HCT116 (cell line): ENCODE results near the gene TAS2R41. TPM values are rescaled to one million over a fixed set of nuclear protein-coding genes. Genes with fewer than 3 reads are reported as not detected.

Experiments used
- ATAC-seq: fragments of 200-7000 bp; cut with Tn5 transposase; 2 replicates; pipeline ENCODE4 v1.9.1; 2020; ENCODE audit warnings: mild to moderate bottlenecking, moderate library complexity
- BruUV-seq: library from RNA; stranded (reverse); fragments of 400-500 nt; replicated peaks from 2 replicates; lab custom pipeline; 2021; lab: Mats Ljungman, UMichigan
- CTCF ChIA-PET: fragments of 300-600 bp; sonication (Branson Sonifier 250); formaldehyde crosslinking; loops from one replicate; lab custom pipeline; 2021; ENCODE audit warnings: antibody characterized with exemption; lab: Charles Lee
- POLR2A ChIA-PET: fragments of 300-600, 350-600 bp; sonication (Branson Sonifier 250); formaldehyde crosslinking; loops from one replicate; lab custom pipeline; 2021; ENCODE audit warnings: antibody characterized with exemption; lab: Charles Lee
- RAD21 ChIA-PET, 2 experiments: fragments of 300-600 bp; sonication (Branson Sonifier 250); formaldehyde crosslinking; loops; one replicate each; lab custom pipeline; 2023; ENCODE audit warnings: low total read pairs in 2 of 2; ENCODE audit not compliant: uncharacterized antibody in 2 of 2, unreplicated experiment in 2 of 2, low non-redundant PET in 1 of 2; lab: Charles Lee
- DNase-seq: peaks from one replicate; pipeline ENCODE4 v3.0.0-alpha.2; 2010; ENCODE audit warnings: low read depth, low spot score
- H2AFZ ChIP-seq: fragments of 200-600 bp; shearing (Covaris generic), sonication (generic); 2 replicates; pipeline ENCODE4 v1.6.1; 2017; ENCODE audit warnings: low read depth, mixed run types, mixed read lengths, antibody characterized with exemption, low read length; ENCODE audit not compliant: poor library complexity, severe bottlenecking
- H3K27ac ChIP-seq: 2 replicates; pipeline ENCODE4 v1.5.1; 2012; ENCODE audit warnings: low read depth, low read length
- H3K27me3 ChIP-seq: fragments of 200-600 bp; sonication (generic); 2 replicates; pipeline ENCODE4 v1.6.1; 2016; ENCODE audit warnings: mixed run types, low read length, mixed read lengths; ENCODE audit not compliant: insufficient read depth
- H3K36me3 ChIP-seq, 2 experiments: fragments of 200-500 bp in 1 of 2; fragments of 200-600 bp in 1 of 2; sonication (Bioruptor generic) in 1 of 2; sonication (generic) in 1 of 2; 2 replicates each; pipeline versions ENCODE4 v1.5.1 to v1.6.1; 2014 to 2016; ENCODE audit warnings: low read length in 2 of 2, inconsistent platforms in 1 of 2, mixed read lengths in 1 of 2, mixed run types in 1 of 2; ENCODE audit not compliant: insufficient read depth in 2 of 2, control insufficient read depth in 1 of 2
- H3K4me1 ChIP-seq, 2 experiments: fragments of 200-600 bp in 1 of 2; sonication (generic) in 1 of 2; 2 replicates each; pipeline versions ENCODE4 v1.5.1 to v1.6.1; 2012 to 2017; ENCODE audit warnings: low read length in 2 of 2, inconsistent platforms in 1 of 2, mild to moderate bottlenecking in 1 of 2, mixed read lengths in 1 of 2, mixed run types in 1 of 2, moderate library complexity in 1 of 2; ENCODE audit not compliant: insufficient read depth in 2 of 2, control insufficient read depth in 1 of 2
- H3K4me2 ChIP-seq: fragments of 200-600 bp; sonication (generic); 2 replicates; pipeline ENCODE4 v1.6.1; 2017; ENCODE audit warnings: mixed run types, low read length, mixed read lengths
- H3K4me3 ChIP-seq, 2 experiments: fragments of 200-600 bp in 1 of 2; sonication (generic) in 1 of 2; replicated peaks in 1 of 2; 2 replicates each; pipeline ENCODE4 v1.5.1; 2011 to 2016; ENCODE audit warnings: low read length in 2 of 2, control low read depth in 1 of 2, low read depth in 1 of 2, mild to moderate bottlenecking in 1 of 2, mixed read lengths in 1 of 2, mixed run types in 1 of 2
- H3K79me2 ChIP-seq: fragments of 200-600 bp; sonication (generic); 2 replicates; pipeline ENCODE4 v1.6.1; 2017; ENCODE audit warnings: mild to moderate bottlenecking, mixed run types, low read length, moderate library complexity, mixed read lengths; ENCODE audit not compliant: insufficient read depth
- H3K9ac ChIP-seq: fragments of 200-600 bp; sonication (generic); 2 replicates; pipeline ENCODE4 v1.6.1; 2016; ENCODE audit warnings: low read length, mixed read lengths
- H3K9me2 ChIP-seq: fragments of 200-600 bp; sonication (generic), shearing (Covaris generic); 2 replicates; pipeline ENCODE4 v1.6.1; 2017; ENCODE audit warnings: mixed run types, mild to moderate bottlenecking, moderate library complexity; ENCODE audit not compliant: insufficient read depth
- H3K9me3 ChIP-seq, 2 experiments: fragments of 200-500 bp in 1 of 2; fragments of 200-600 bp in 1 of 2; sonication (Bioruptor generic) in 1 of 2; sonication (generic) in 1 of 2; 2 replicates each; pipeline ENCODE4 v1.6.1; 2014 to 2017; ENCODE audit warnings: low read length in 2 of 2, mixed read lengths in 2 of 2, inconsistent platforms in 1 of 2, low read depth in 1 of 2, mild to moderate bottlenecking in 1 of 2, mixed run types in 1 of 2, moderate library complexity in 1 of 2; ENCODE audit not compliant: control insufficient read depth in 1 of 2, insufficient read depth in 1 of 2
- H4K20me1 ChIP-seq: fragments of 200-600 bp; sonication (generic), shearing (Covaris generic); 2 replicates; pipeline ENCODE4 v1.6.1; 2017; ENCODE audit warnings: mixed run types, mild to moderate bottlenecking, moderate library complexity; ENCODE audit not compliant: insufficient read depth
- CBX3 ChIP-seq: IDR thresholded peaks from 2 replicates; pipeline ENCODE4 v1.6.1; 2012; ENCODE audit warnings: low read depth
- CEBPB ChIP-seq: IDR thresholded peaks from 2 replicates; pipeline ENCODE4 v1.6.1; 2012; ENCODE audit warnings: low read depth
- EZH2 ChIP-seq: fragments of 200-600 bp; sonication (generic); IDR thresholded peaks from 2 replicates; pipeline ENCODE4 v1.6.1; 2017; ENCODE audit warnings: antibody characterized with exemption, mixed run types
- FOSL1 ChIP-seq: IDR thresholded peaks from 2 replicates; pipeline ENCODE4 v1.6.1; 2012; ENCODE audit warnings: low read depth
- JUND ChIP-seq: IDR thresholded peaks from 2 replicates; pipeline ENCODE4 v1.6.1; 2012
- POLR2A ChIP-seq: IDR thresholded peaks from 2 replicates; pipeline ENCODE4 v1.7.0; 2011; ENCODE audit warnings: borderline replicate concordance; ENCODE audit not compliant: insufficient read depth, insufficient read length; ENCODE audit errors: extremely low read depth
- POLR2AphosphoS5 ChIP-seq: IDR thresholded peaks from 2 replicates; pipeline ENCODE4 v1.6.1; 2011; ENCODE audit warnings: mild to moderate bottlenecking, low read depth, low read length, moderate library complexity
- RAD21 ChIP-seq: IDR thresholded peaks from 2 replicates; pipeline ENCODE4 v1.6.1; 2012; ENCODE audit warnings: low read depth, mild to moderate bottlenecking
- TCF7L2 ChIP-seq: IDR thresholded peaks from 2 replicates; pipeline ENCODE4 v1.7.0; 2011; ENCODE audit warnings: borderline replicate concordance, inconsistent platforms; ENCODE audit not compliant: insufficient read depth, insufficient read length; ENCODE audit errors: extremely low read depth
- YY1 ChIP-seq: IDR thresholded peaks from 2 replicates; pipeline ENCODE4 v1.6.1; 2011; ENCODE audit warnings: low read length, low read depth, moderate library complexity, mild to moderate bottlenecking; ENCODE audit not compliant: insufficient replicate concordance; ENCODE audit errors: extremely low read depth
- intact Hi-C: fragments of 100-400 bp; cut with micrococcal nuclease; formaldehyde crosslinking; loops from 2 replicates; pipeline ENCODE4 v1.10.0; 2022
- total RNA-seq: library from RNA; stranded (reverse); gene quantifications from one replicate; pipeline ENCODE4 v1.2.1, GENCODE V29; 2021; ENCODE audit not compliant: unreplicated experiment
- TF ChIP-seq, protein P1 (sequence below): IDR thresholded peaks from 2 replicates; pipeline ENCODE4 v1.6.1; 2012
- TF ChIP-seq, protein P2 (sequence below): IDR thresholded peaks from 2 replicates; pipeline ENCODE4 v1.6.1; 2011; ENCODE audit warnings: mild to moderate bottlenecking, low read length, moderate library complexity; ENCODE audit not compliant: insufficient replicate concordance; ENCODE audit errors: extremely low read depth

TAS2R41 gene
- total RNA-seq, 1 experiment from 2014 or later, result not detected

- no peaks in the 10 kb centered on the region for H3K9me2 ChIP-seq
- BruUV-seq, result no TSS peak
- H3K9ac ChIP-seq, result no peak overlapping the region
- H3K79me2 ChIP-seq, result no peaks in the 10 kb centered on the region
- no peak overlapping the region for H3K4me3 ChIP-seq
- no peaks in the 10 kb centered on the region for H3K9me3 ChIP-seq
- no peak overlapping the region for H3K4me2 ChIP-seq
- no peak for DNase-seq
- H4K20me1 ChIP-seq, result no peaks in the 10 kb centered on the region
- ChIA-PET CTCF (no interaction called here), RAD21 (no interaction called here), POLR2A (no interaction called here)
- no peak overlapping the region for H3K27ac ChIP-seq
- intact Hi-C loops, result no loop called here
- H3K27me3 ChIP-seq, result no peaks in the 10 kb centered on the region
- no peak for ATAC-seq
- H3K4me1 ChIP-seq, result no peaks in the 10 kb centered on the region
- H3K36me3 ChIP-seq, result no peaks in the 10 kb centered on the region
- TF ChIP-seq CEBPB (no peak), FOSL1 (no peak), EZH2 (no peak), JUND (no peak), RAD21 (no peak), YY1 (no peak), POLR2AphosphoS5 (no peak), CBX3 (no peak), POLR2A (no peak), TCF7L2 (no peak)
- TF ChIP-seq, protein P1, sequence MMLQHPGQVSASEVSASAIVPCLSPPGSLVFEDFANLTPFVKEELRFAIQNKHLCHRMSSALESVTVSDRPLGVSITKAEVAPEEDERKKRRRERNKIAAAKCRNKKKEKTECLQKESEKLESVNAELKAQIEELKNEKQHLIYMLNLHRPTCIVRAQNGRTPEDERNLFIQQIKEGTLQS, result no peak
- TF ChIP-seq, protein P2, sequence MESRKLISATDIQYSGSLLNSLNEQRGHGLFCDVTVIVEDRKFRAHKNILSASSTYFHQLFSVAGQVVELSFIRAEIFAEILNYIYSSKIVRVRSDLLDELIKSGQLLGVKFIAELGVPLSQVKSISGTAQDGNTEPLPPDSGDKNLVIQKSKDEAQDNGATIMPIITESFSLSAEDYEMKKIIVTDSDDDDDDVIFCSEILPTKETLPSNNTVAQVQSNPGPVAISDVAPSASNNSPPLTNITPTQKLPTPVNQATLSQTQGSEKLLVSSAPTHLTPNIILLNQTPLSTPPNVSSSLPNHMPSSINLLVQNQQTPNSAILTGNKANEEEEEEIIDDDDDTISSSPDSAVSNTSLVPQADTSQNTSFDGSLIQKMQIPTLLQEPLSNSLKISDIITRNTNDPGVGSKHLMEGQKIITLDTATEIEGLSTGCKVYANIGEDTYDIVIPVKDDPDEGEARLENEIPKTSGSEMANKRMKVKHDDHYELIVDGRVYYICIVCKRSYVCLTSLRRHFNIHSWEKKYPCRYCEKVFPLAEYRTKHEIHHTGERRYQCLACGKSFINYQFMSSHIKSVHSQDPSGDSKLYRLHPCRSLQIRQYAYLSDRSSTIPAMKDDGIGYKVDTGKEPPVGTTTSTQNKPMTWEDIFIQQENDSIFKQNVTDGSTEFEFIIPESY, result no peak
- H2AFZ ChIP-seq, result no peak overlapping the region
These were observed 37.5 kb downstream of the TAS2R41 start for GRCh38 chr7:143514995-143515735.
